LNCaP clone FGC (cell line): Measurements from ENCODE around the gene SLC6A19.
"Not testable (repeated sequence)": the region's sequence is repeated elsewhere in the genome, so short reads cannot be mapped to it uniquely, and the experiment has no call there.

Source experiments
- DNase-seq: peaks from one replicate; pipeline ENCODE4 v3.0.0-alpha.2; 2011; ENCODE audit warnings: low read depth
- H3K4me3 ChIP-seq: 2 replicates; pipeline ENCODE4 v1.5.1; 2011; ENCODE audit warnings: mild to moderate bottlenecking, low read depth, low read length, control low read depth
- TF ChIP-seq, protein P1 (sequence below): IDR thresholded peaks from 2 replicates; pipeline ENCODE4 v1.5.1; 2012; ENCODE audit warnings: mild to moderate bottlenecking; ENCODE audit not compliant: control insufficient read depth, insufficient read depth; ENCODE audit errors: extremely low read depth

The SLC6A19 gene

GRCh38 chr5:1223278-1223670 is 21.9 kb downstream of the SLC6A19 start:
- H3K4me3 ChIP-seq: no peak overlapping the region
- DNase-seq: no peak
- TF ChIP-seq, protein P1, sequence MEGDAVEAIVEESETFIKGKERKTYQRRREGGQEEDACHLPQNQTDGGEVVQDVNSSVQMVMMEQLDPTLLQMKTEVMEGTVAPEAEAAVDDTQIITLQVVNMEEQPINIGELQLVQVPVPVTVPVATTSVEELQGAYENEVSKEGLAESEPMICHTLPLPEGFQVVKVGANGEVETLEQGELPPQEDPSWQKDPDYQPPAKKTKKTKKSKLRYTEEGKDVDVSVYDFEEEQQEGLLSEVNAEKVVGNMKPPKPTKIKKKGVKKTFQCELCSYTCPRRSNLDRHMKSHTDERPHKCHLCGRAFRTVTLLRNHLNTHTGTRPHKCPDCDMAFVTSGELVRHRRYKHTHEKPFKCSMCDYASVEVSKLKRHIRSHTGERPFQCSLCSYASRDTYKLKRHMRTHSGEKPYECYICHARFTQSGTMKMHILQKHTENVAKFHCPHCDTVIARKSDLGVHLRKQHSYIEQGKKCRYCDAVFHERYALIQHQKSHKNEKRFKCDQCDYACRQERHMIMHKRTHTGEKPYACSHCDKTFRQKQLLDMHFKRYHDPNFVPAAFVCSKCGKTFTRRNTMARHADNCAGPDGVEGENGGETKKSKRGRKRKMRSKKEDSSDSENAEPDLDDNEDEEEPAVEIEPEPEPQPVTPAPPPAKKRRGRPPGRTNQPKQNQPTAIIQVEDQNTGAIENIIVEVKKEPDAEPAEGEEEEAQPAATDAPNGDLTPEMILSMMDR: no peak

- DNase-seq: no peak
- TF ChIP-seq, protein P1: no peak
- H3K4me3 ChIP-seq: no peak overlapping the region
These were observed 23.2 kb downstream of the SLC6A19 start for GRCh38 chr5:1224631-1225030.

GRCh38 chr5:1225081-1225480 is 23.7 kb downstream of the SLC6A19 start, which contains the start of gene SLC6A18:
Gene SLC6A18 (plus strand): TSS chr5:1225381. CDS start chr5:1225478, 97 bp downstream.
- H3K4me3 ChIP-seq: no peak within 1 kb of the TSS
- no peak for DNase-seq
- TF ChIP-seq, protein P1: no peak

DNA sequence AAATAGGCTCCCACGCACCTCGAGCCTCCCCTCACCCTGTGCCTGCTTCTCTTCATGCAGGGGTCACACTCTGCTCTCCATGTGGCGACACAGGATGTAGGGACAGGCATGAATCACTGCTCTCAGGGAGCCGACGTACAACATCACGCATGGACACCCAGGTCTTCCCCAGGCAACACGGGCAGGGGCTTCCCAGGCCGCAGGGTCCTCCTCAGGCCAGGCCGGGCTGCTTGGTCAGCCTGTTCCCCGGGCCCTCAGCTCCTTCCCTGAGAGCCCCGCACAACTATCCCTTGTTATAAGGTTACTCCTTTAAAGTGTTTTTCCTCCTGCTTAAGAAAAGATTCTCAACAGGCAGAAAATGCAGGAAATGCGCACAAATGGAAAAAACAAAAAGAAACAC is 24.8 kb downstream of the SLC6A19 start:
- TF ChIP-seq, protein P1: no peak
- no peak overlapping the region for H3K4me3 ChIP-seq
- DNase-seq: no peak

- no peak for DNase-seq
- TF ChIP-seq, protein P1: no peak
- no peak overlapping the region for H3K4me3 ChIP-seq
These were observed 25.6 kb downstream of the SLC6A19 start for GRCh38 chr5:1226839-1227581.

GRCh38 chr5:1227667-1228066 is 26.3 kb downstream of the SLC6A19 start:
- TF ChIP-seq, protein P1: no peak
- no peak overlapping the region for H3K4me3 ChIP-seq
- DNase-seq: peak; percentile 92

DNA sequence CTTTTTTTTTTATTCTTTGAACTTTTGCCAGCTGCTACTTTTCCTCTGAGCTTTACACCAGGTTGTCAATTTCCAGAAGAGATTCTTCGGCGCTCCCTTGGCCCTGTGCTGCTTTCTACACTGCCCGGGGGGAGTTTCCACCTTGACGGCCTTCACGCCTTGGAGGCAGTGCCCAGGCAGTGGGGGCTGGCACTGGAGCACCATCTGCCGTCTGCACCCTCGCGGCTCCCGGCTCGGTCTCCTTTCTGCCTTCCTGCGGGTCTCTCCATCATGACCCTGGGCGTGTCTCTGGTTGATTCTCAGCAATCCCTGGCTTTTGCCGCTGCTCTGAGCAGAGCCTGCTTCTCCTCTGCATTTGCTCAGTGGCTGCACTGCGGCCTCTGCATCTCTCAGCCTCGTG is 26.7 kb downstream of the SLC6A19 start:
- H3K4me3 ChIP-seq: no peak overlapping the region
- TF ChIP-seq, protein P1: no peak
- DNase-seq: no peak

DNA sequence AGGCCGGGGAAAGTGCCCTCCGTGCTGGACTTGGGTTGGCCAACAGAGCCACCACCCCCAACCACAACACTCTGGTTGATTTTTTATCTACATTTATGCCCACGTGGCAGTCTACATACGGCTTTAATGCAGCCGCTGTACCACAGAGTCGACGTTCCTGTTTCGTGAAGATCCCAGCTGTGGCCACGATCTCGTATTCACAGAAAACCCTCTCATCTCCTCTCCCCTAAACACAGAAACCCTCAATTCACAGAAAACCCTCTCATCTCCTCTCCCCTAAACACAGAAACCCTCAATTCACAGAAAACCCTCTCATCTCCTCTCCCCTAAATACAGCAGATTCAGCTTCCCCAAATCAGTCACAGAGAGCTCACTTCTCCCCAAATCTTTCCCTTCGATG is 27.6 kb downstream of the SLC6A19 start:
- H3K4me3 ChIP-seq, DNase-seq: not testable (repeated sequence)
